ENCODE results near the gene STX10. TPM values are rescaled to one million over a fixed set of nuclear protein-coding genes. Genes with fewer than 3 reads are reported as not detected.
A peak's percentile ranks its signal among the peaks of the same experiment; 100 is the strongest.

The STX10 gene
- total and polyA plus RNA-seq, 9 of the 15 experiments (the other 6 are each of a cell fraction or from before 2014, with no cell fraction given) = 0.51 to 66.3 (median 31.0) TPM

DNA sequence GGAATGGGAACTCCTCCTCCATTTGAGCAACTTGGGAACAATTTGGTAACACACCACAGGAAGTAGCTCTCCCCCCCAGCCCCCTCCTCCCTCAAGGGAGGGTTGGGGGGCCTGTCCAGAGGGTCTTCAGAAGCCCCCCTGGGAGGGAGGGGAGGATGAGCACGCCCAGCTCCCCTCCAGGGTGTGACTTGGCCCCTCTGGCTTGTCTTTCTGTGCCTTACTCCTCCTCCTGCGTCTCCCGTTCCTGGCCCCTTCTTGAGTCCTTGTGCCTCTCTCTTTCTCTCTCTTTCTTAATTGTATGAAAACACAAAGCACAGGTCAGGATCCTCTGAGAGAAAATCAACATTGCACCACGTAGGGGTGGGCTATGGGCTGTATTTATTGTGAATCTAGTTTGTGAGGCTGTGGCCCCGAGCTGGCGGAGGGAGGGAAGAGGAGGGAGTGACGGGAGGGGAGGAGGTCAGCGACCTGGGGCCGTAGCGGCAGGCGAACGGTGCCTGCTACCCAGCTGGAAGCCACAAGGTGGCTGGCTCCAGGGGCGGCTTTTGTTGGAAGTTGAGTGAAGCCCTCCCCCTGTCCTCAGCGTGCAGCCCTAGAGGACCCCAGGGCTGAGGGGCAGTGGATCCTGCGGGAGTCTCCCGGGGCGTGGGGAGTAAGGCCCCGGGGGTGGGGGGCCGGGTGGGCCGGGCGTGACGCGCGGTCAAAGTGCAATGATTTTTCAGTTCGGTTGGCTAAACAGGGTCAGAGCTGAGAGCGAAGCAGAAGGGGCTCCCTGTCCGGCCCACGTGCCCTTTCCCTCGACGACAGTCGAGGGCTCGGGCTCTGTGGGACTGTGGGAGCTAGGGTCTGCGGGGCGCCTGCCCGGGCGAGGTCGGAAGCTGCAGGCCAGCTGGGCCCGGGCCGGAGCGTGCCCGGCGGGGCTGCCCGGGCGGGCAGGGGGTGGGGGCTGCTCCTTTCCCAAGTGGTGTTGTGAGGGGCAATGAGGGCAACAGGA lies 53.9 kb downstream of the STX10 start (continued):
- TF ChIP-seq JUND (IDR thresholded peaks at IDR 0.05; ENCODE audit: borderline replicate concordance, low read depth, low read length) = 0 out of 2 replicates have a peak, but pooled peaks have one; percentile 23
- peak; percentile 5; the same call in 1 of the 3 replicates for TF ChIP-seq JUND (tag; IDR thresholded peaks at IDR 0.05; ENCODE audit: borderline replicate concordance, low read depth, low read length)
- no peak for TF ChIP-seq ZNF354B (CRISPR knock-in tag; IDR thresholded peaks at IDR 0.05)
- TF ChIP-seq LARP7 (IDR thresholded peaks at IDR 0.05) = no peak
- TF ChIP-seq RBBP5 (IDR thresholded peaks at IDR 0.05; ENCODE audit: borderline replicate concordance, insufficient read depth, low read length, poor library complexity, severe bottlenecking) = no peak
- TF ChIP-seq, protein P1, sequence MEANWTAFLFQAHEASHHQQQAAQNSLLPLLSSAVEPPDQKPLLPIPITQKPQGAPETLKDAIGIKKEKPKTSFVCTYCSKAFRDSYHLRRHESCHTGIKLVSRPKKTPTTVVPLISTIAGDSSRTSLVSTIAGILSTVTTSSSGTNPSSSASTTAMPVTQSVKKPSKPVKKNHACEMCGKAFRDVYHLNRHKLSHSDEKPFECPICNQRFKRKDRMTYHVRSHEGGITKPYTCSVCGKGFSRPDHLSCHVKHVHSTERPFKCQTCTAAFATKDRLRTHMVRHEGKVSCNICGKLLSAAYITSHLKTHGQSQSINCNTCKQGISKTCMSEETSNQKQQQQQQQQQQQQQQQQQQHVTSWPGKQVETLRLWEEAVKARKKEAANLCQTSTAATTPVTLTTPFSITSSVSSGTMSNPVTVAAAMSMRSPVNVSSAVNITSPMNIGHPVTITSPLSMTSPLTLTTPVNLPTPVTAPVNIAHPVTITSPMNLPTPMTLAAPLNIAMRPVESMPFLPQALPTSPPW (CRISPR knock-in tag; IDR thresholded peaks at IDR 0.05) = peak; percentile 81
- peak; percentile 62; the same call in 1 of the 2 replicates for TF ChIP-seq ZNF583 (CRISPR knock-in tag; IDR thresholded peaks at IDR 0.05)
- TF ChIP-seq, protein P2, sequence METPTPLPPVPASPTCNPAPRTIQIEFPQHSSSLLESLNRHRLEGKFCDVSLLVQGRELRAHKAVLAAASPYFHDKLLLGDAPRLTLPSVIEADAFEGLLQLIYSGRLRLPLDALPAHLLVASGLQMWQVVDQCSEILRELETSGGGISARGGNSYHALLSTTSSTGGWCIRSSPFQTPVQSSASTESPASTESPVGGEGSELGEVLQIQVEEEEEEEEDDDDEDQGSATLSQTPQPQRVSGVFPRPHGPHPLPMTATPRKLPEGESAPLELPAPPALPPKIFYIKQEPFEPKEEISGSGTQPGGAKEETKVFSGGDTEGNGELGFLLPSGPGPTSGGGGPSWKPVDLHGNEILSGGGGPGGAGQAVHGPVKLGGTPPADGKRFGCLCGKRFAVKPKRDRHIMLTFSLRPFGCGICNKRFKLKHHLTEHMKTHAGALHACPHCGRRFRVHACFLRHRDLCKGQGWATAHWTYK (CRISPR knock-in tag; IDR thresholded peaks at IDR 0.05) = peak; percentile 72; the same call in 1 of the 2 replicates
- no peak for TF ChIP-seq ZNF224 (CRISPR knock-in tag; IDR thresholded peaks at IDR 0.05)
- no peak for TF ChIP-seq DDX20 (tag; IDR thresholded peaks at IDR 0.05; ENCODE audit: low read depth)
- TF ChIP-seq, protein P3, sequence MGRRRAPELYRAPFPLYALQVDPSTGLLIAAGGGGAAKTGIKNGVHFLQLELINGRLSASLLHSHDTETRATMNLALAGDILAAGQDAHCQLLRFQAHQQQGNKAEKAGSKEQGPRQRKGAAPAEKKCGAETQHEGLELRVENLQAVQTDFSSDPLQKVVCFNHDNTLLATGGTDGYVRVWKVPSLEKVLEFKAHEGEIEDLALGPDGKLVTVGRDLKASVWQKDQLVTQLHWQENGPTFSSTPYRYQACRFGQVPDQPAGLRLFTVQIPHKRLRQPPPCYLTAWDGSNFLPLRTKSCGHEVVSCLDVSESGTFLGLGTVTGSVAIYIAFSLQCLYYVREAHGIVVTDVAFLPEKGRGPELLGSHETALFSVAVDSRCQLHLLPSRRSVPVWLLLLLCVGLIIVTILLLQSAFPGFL (CRISPR knock-in tag; IDR thresholded peaks at IDR 0.05) = no peak
- no peak for TF ChIP-seq ZFP30 (CRISPR knock-in tag; IDR thresholded peaks at IDR 0.05; ENCODE audit: borderline replicate concordance)
- TF ChIP-seq ELF4 (CRISPR knock-in tag; IDR thresholded peaks at IDR 0.05) = 0 out of 2 replicates have a peak, but pooled peaks have one; percentile 48
- TF ChIP-seq RUNX1 (IDR thresholded peaks at IDR 0.05; ENCODE audit: low read depth) = no peak
- TF ChIP-seq ZNF76 (CRISPR knock-in tag; IDR thresholded peaks at IDR 0.05; ENCODE audit: borderline replicate concordance) = no peak
- TF ChIP-seq U2AF2 (optimal IDR thresholded peaks at IDR 0.05; ENCODE audit: low read depth, low read length) = no peak
- no peak for TF ChIP-seq JUN (IDR thresholded peaks at IDR 0.05; ENCODE audit: borderline replicate concordance, low read depth, low read length)
- TF ChIP-seq JUN (CRISPR knock-in tag; IDR thresholded peaks at IDR 0.05; ENCODE audit: borderline replicate concordance) = no peak
- TF ChIP-seq KLF16 (IDR thresholded peaks at IDR 0.05) = no peak
- no peak for TF ChIP-seq CBFA2T2 (conservative IDR thresholded peaks at IDR 0.05)
- TF ChIP-seq ZNF57 (CRISPR knock-in tag; IDR thresholded peaks at IDR 0.05) = no peak
- TF ChIP-seq, protein P4, sequence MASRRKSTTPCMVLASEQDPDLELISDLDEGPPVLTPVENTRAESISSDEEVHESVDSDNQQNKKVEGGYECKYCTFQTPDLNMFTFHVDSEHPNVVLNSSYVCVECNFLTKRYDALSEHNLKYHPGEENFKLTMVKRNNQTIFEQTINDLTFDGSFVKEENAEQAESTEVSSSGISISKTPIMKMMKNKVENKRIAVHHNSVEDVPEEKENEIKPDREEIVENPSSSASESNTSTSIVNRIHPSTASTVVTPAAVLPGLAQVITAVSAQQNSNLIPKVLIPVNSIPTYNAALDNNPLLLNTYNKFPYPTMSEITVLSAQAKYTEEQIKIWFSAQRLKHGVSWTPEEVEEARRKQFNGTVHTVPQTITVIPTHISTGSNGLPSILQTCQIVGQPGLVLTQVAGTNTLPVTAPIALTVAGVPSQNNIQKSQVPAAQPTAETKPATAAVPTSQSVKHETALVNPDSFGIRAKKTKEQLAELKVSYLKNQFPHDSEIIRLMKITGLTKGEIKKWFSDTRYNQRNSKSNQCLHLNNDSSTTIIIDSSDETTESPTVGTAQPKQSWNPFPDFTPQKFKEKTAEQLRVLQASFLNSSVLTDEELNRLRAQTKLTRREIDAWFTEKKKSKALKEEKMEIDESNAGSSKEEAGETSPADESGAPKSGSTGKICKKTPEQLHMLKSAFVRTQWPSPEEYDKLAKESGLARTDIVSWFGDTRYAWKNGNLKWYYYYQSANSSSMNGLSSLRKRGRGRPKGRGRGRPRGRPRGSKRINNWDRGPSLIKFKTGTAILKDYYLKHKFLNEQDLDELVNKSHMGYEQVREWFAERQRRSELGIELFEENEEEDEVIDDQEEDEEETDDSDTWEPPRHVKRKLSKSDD (conservative IDR thresholded peaks at IDR 0.05; ENCODE audit: low read length) = no peak

All from K562 (cell line).